GM13976 (cell line): ENCODE results near the gene DDX51.
"Not testable (repeated sequence)": the region's sequence is repeated elsewhere in the genome, so short reads cannot be mapped to it uniquely, and the experiment has no call there.

ENCODE experiments used
- DNase-seq: peaks from one replicate; pipeline ENCODE4 v3.0.0; 2012; ENCODE audit warnings: low spot score
- in situ Hi-C: fragments of 300-500 bp; cut with MboI; formaldehyde crosslinking; loops from one replicate; pipeline ENCODE4 v1.12.0; 2022; ENCODE audit warnings: low sequenced_read_pairs, mixed read lengths, inconsistent platforms; ENCODE audit not compliant: unreplicated experiment
- TF ChIP-seq, protein P1 (sequence below): IDR thresholded peaks from 2 replicates; pipeline ENCODE4 v1.5.1; 2012; ENCODE audit warnings: borderline replicate concordance, mild to moderate bottlenecking; ENCODE audit not compliant: insufficient read depth; ENCODE audit errors: extremely low read depth, missing control alignments, control extremely low read depth

Gene DDX51

DNA sequence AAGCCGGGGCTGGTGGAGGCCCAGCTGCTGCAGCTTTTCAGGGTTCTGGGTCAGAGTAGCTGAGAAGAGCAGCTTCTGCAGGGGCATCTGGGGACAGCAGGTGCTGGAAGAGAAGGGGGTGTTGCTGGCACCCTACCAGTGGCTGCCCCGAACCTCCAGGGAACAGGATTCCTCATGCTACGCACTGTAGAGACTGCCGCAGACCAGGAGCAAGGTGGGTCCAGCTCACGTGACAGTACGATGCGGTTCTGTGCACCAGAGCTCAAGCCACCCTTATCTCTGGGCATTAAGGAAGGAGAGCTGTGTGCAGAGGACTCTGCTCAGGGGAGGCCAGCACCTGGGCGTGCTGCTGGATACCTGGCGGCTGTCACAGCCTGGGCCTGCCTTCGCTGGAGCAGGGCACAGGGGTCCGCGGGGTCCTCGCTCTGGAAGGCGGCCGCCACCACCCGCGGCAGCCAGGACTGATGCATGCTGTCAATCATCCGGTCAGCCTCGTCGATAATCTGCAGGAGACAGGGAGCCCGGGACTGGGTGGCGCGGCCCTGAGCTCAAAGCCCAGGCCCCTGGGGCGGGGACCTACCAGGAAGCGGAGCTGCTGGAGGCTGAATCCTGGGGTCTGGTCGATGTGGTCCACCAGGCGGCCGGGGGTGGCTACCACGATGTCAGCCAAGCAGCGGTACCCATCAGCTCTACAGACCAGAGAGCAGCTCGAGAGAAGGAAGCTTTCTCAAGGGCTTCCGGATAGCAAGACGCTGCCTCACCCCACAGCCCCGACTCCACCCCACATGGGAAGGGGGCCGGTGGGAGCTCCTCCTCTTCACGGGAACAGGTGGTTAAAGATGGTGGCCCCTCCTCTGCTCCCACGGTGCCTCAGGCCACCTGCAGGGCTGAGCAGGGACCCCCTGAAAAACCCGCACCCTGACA, 2.9 kb downstream of the DDX51 start:
- no peak for DNase-seq
- TF ChIP-seq, protein P1, sequence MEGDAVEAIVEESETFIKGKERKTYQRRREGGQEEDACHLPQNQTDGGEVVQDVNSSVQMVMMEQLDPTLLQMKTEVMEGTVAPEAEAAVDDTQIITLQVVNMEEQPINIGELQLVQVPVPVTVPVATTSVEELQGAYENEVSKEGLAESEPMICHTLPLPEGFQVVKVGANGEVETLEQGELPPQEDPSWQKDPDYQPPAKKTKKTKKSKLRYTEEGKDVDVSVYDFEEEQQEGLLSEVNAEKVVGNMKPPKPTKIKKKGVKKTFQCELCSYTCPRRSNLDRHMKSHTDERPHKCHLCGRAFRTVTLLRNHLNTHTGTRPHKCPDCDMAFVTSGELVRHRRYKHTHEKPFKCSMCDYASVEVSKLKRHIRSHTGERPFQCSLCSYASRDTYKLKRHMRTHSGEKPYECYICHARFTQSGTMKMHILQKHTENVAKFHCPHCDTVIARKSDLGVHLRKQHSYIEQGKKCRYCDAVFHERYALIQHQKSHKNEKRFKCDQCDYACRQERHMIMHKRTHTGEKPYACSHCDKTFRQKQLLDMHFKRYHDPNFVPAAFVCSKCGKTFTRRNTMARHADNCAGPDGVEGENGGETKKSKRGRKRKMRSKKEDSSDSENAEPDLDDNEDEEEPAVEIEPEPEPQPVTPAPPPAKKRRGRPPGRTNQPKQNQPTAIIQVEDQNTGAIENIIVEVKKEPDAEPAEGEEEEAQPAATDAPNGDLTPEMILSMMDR: no peak
- in situ Hi-C loops: no loop called here

DNA sequence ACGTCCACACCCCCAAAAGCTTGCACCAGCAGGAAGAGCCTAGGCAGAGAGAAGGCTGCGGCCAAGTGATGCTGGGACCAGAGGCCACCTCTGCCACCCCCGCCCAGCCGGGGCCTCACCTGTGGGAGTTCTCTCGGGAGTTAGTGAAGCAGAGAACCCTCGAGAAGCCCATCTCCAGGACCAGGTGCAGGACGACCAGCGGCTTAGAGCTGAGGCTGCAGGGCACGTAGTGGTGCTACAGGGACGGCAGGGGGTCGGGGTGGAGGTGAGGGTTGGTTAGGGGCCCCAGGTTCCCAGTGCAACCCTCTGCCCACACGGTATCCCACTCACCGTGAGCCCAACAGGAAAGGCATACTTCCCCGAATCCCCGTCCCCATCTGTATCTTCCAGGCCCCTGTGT, 3.6 kb downstream of the DDX51 start:
- TF ChIP-seq, protein P1: no peak
- in situ Hi-C loops: no loop called here
- no peak for DNase-seq

DNA sequence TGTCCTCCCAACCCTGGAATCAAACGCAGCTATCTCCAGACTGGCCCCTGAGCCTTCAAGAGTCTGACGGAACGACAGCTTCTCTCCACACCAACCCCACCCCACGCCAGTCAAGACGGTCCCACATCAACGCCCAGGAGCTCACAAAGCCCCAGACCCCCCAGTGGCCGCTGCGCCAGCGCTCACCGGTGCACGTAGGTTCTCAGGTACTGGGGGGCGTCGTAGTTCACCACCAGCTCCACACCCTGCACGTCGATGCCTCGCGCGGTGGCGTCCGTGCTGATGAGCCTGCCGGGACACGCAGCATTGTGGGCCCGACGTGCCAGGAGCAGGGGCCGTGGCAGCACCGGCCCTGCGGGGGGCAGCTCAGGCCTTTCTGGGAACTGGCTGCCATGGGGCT, 4.2 kb downstream of the DDX51 start:
- in situ Hi-C loops: no loop called here
- no peak for DNase-seq
- TF ChIP-seq, protein P1: no peak

DNA sequence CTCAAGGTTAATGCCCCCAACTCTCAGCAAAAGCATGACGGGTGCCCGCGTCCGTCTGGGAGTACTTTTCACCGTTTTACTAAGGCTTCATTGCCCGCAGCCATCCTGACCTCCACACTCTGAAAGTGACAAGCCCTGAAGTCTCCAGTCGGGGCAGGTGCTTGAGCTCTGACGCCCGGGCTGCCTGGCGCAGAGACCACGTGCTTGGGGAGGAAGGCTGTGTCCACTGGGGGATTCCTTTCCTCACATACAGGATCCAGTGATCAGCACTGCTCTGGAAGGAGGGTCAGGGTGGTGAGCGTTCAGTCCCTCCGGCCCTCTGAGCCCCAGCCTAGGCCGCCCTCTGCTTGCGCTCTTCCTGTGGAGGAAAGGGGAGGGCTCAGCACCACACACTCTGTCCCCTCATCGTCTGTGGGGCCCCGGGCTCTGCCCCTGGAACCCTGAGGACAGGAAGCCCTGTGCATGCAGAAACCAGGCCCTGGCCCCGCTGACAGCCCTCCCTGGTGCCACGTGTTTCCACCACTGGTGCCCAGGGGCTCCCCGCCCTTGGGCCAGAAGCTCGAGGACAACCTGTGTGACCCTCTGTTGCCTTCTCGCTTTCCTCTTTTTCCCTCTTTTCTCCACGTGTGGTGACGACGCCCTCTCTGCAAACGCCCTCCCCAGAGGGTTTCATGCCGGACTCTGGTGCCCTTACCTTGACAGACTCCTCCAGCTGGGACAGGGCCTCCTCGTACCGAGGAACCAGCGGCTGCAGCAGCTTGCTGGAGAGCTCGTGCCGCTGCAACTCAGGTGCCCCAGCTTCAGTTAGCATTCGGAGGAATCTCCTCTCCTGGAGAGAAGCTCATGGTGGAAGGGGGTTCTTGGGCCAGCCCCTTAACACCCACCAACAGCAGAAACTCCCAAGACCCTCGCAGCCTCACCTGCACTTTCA, 4.9 kb downstream of the DDX51 start:
- in situ Hi-C loops: no loop called here
- no peak for DNase-seq
- TF ChIP-seq, protein P1: no peak

DNA sequence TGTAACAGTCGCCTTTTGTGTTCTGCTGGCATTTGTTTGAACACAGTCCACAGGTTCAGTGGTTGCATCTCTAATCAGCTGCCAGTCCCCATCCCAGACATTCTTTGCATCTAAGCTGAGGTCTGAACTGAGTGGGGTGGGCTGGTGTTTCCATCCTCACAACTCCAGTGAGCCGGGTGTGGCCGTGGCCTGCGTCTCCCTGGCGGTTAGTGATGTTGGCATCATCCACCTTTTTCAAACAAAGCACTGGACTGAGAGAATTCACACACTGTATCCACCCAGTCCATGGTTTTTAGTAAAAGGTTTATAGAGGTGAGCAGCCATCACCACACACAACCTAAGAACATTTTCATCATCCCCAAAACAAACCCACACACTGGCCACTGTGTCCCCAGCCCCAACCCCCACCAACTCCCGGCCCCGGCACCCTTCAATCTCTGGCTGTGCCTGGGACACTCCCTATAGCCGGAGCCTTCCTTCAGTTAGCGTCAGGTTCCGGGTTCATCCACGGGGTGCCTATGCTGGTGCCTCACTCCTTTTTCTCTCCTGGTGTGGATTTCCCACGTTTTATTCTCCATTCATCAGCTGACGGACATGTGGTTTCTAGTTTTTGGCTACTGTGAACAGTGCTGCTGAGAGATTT, 6.5 kb downstream of the DDX51 start:
- in situ Hi-C loops: no loop called here
- no peak for DNase-seq
- TF ChIP-seq, protein P1: no peak

DNA sequence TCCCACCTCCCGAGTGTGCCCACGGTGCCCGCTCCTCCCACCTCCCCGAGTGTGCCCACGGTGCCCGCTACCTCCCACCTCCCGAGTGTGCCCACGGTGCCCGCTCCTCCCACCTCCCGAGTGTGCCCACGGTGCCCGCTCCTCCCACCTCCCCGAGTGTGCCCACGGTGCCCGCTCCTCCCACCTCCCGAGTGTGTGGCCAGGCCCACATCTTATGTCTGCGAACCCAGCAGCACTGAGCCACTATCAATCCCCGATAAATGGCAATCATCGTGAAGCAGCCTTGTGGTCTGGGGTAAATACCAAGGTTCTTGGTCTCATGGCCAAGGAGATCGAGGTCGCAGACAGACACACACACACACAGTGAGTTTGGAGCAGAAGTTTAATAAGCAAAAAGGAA, 7.9 kb downstream of the DDX51 start:
- DNase-seq, in situ Hi-C loops: not testable (repeated sequence)

DNA sequence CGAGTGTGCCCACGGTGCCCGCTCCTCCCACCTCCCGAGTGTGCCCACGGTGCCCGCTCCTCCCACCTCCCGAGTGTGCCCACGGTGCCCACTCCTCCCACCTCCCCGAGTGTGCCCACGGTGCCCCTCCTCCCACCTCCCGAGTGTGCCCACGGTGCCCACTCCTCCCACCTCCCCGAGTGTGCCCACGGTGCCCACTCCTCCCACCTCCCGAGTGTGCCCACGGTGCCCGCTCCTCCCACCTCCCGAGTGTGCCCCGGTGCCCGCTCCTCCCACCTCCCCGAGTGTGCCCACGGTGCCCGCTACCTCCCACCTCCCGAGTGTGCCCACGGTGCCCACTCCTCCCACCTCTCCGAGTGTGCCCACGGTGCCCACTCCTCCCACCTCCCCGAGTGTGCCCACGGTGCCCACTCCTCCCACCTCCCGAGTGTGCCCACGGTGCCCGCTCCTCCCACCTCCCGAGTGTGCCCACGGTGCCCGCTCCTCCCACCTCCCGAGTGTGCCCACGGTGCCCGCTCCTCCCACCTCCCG, 9.4 kb downstream of the DDX51 start:
- DNase-seq, in situ Hi-C loops: not testable (repeated sequence)
